DOHH2 (cell line): ENCODE data around the gene TUBB2B.

Experiments
- CTCF ChIP-seq: fragments of 200-600 bp; sonication (generic); IDR thresholded peaks from one replicate; pipeline ENCODE4 v1.5.1; 2014; ENCODE audit warnings: antibody characterized with exemption, mild to moderate bottlenecking, low read depth, low read length; ENCODE audit not compliant: poor library complexity, severe bottlenecking
- EZH2phosphoT487 ChIP-seq: fragments of 200-600 bp; sonication (generic); IDR thresholded peaks from 2 replicates; pipeline ENCODE4 v1.6.1; 2017; ENCODE audit warnings: borderline replicate concordance, mild to moderate bottlenecking, antibody characterized with exemption, low read length, moderate library complexity, mixed read lengths

DNA sequence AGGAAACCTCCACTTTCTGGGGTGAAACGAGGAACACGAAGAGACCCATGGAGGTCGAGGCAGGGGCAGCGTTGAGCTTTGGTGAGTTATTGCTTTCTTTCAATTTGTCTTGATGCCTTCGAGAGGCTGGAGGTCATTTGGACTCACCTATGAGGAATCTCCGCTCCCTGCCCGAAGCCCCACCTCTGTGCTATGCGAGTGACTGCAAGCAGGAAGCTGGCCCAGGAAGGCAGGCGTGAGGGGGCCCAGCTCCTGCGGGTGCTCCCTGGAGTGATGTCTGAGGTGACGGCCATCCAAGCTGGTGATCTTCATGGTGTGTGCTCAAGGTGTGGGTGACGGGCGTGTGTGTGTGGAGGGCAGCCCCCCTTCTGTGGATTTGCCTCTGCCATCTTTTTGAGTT, 44.3 kb upstream of the TUBB2B start:
- TF ChIP-seq CTCF (no peak), EZH2phosphoT487 (no peak)
